Stimulated activated CD4-positive, alpha-beta T cell treated with anti-CD3 and anti-CD28 coated beads, Interleukin-2, amount 100 ng/mL, for 4 hours (primary cell): ENCODE results near the gene GYG2.
"Not testable (repeated sequence)": the region's sequence is repeated elsewhere in the genome, so short reads cannot be mapped to it uniquely, and the experiment has no call there.

Experiments
- DNase-seq: peaks from one replicate; pipeline ENCODE4 v3.0.0-alpha.2; 2020; ENCODE audit warnings: low read depth

Gene GYG2

DNA sequence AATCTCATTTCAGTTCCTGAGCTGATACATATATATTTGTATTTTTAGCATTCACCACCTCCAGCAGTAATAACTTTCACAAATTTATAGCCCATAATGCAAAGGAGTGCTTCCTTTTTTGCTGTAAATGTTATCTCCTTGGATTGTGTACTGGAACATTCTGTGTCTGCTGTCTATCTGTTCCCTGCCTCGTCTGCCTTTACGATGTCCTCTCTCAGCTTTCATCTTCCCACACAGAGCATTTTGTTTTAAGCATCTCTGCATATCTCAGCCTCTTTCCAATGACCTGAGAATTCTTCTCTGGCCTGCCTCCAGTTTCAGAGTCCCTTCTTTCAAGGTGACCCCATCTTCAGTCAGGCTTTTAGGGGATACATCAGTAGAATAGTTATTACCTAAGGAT lies 43.1 kb downstream of the GYG2 start:
- no peak for DNase-seq

DNA sequence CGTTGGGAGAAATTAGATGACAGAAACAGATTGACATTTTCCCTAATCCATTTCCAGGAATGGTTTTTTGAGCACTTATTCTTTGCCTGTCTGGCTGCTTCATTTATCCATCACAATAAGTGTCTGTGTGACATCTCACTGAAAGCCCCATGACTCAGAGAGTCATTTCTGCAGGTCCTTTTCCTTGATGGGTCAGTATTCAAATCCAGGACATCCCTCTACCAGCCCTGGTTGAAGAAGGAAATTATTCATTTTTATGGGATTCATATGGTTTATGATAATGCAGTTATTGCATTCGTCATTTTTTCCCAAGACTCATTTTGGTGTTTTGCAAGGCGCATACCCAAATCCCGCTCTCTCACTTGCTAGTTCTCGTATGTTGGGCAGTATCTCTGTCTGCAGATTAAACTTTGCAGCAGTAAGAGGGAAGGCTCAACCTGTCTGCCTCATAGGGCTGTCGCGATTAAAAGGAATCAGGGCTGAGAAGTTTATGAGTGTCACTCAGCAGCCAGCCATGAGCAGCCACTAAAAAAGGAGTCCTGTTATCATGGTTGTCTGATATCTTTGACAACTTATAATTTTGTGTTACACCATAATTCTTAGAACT lies 44.0 kb downstream of the GYG2 start:
- DNase-seq = no peak

DNA sequence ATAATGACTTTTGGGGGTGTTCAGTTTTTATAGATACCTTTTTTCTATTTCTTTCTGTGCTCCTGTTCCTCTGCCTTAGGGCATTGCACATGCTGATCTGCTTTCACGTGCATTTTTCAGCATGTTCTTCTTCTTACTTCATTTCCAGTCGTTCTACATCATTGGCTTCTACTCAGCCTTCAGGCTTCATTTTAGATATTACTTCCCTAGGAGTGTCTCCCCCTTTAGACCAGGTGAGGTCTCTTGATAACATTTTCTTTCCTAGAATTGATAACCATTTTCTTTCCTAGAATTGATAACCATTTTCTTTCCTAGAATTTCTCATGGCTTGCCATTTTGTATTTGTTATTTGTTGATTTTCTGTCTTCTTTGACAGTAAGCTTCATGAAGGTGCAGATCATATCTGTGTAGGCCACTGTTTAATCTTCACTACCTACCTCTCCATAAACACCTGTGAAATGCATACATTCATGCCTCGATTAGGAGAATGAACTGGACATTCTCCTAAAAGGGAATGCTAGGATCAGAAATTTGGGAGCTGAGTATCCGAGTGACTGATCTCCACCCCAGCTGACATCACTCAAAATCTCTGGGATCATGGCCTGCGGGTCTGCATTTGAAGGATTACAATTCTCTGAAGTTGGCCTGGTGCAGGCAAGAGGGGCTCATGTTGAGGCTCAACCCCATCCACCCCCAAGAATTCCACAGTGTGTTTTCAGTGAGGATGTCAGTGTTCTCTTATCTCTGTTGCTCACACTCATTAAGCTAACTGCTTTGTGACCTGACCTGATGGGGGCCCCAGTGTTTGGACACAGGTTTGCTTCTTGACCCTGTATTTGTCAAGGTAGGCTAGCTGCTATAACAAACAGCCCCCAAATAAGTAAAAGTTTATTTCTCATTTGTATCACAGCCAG lies 45.7 kb downstream of the GYG2 start:
- DNase-seq = no peak

DNA sequence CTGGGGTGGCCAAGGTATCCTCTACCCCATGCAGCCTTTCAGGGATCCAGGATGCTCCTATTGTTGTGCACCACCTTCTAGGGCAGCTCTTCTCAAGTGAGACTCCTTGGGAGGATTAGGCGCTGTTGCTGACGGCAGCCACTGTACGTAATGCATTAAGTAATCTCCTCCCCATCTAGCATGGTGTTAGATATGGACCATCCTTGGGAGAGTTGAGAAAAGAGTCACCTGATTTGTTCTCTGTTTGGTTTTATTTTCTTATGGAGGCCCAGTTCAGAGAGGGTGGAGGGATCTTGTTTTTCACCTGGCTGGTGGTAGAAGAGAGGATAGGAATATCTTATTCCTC lies 46.4 kb downstream of the GYG2 start:
- no peak for DNase-seq

DNA sequence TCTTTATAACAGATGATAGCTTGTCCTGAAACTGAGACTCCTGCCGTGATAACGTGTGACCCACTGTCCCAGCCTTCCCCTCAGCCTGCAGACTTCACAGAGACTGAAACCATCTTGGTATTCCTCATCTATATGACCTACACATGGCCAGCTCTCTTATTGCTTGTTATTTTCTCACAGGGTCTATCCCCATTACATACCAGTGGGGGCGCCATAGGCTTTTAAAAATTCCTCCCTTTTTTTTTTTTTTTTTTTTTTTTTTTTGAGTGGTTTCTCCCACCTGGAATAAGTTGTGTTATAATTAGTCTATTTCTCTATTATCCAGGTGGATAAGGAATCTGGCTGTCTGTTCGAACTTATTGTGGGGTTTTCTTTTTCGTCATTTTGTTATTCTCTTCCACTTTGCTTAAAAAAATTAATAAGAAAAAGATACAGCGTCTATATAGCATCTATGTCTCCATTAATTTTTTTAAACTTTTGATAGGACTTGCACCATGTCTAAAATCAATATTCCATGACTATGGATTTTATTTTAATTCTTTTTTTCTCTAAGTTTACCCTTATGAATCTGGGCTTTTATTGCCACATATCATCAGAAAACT lies 47.2 kb downstream of the GYG2 start:
- DNase-seq = no peak

DNA sequence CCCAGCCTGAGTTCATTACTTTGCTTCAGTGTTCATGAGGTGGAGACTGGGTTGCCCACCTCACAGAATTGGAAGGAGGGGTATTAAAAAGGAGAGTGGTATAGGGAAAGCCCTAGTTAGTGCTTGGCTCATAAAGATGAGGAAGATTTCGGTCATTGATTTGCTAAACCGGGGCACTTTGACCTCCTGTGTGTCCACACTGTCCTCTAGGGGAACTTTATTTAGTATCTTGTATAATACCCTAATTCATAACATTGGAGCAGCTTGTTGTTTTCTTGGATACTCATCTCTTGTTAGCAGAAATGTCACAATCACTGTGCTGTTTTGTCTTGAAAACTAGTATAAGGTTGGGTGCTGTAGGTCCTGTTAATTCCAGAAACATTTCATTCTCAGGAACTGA lies 49.8 kb downstream of the GYG2 start:
- no peak for DNase-seq

DNA sequence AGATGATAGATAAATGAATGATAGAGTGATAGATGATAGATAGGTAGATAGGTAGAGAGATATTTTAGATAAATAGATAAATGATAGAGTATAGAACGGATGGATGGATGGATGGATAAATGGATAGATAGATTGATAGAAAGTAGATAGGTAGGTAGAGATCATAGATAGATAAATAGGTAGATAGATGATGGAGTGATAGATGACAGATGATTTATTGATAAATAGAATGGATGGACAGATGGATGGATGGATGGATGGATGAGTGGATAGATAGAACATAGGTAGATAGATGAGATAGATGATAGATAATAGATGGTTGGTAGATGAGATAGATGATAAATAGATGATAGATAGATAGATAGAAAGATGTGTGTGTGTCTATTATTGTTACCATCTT lies 50.9 kb downstream of the GYG2 start:
- DNase-seq = no peak

DNA sequence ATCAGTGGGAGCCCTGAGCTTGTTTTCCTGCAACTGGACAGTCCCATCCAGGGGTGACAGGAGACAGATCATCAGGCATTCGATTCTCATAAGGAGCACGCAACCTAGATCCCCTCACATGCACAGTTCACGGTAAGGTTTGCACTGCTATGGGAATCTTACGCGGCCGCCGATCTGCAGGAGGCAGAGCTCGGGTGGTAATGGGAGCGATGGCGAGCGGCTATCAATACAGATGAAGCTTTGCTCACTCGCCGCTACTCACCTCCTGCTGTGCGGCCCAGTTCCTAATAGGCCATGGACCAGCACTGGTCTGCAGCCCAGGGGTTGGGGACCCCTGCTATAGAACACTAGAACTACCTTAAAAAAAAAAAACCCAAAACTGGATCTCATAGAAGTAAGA lies 55.0 kb downstream of the GYG2 start:
- no peak for DNase-seq

DNA sequence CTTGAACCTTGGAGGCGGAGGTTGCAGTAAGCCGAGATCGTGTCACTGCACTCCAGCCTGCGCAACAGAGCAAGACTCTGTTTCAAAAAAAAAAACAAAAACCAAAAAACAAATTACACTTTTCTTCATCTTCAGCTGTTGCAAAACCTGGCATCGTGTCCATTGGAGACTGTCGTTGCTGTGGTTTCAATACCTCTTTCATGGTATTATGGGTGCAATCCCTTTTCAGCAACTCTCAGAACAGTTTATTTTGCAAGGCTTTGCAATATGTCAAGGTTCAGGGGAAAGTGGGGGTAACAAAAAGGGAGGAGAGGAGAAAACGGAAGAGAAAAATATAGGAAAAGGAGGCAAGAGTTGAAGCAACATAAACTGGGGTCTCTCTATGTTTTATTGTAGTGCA lies 59.6 kb downstream of the GYG2 start:
- DNase-seq = no peak

DNA sequence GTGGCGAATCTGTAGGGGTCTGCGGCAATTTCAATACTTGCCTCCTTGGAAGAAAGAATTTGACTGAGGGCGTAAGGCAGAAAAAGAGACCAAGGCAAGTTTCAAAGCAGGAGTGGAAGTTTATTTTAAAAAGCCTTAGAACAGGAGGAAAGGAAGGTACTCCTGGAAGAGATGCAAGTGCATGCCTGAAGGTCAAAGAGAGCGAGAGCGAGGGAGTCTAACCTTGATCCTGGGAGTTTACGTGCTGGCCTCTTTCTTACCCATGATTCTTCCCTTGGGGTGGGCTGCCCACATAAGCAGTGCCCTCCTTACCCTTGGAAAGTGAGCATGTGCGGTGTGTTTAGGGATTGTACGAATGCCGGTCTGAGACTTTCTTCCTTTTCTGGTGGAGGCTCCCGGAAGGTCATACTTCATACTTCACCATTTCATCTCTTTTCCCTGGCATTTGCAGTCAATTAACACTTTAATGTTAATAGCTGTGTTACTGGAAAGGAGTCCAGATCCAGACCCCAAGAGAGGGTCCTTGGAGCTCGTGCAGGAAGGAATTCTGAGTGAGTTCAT lies 60.4 kb downstream of the GYG2 start:
- no peak for DNase-seq

DNA sequence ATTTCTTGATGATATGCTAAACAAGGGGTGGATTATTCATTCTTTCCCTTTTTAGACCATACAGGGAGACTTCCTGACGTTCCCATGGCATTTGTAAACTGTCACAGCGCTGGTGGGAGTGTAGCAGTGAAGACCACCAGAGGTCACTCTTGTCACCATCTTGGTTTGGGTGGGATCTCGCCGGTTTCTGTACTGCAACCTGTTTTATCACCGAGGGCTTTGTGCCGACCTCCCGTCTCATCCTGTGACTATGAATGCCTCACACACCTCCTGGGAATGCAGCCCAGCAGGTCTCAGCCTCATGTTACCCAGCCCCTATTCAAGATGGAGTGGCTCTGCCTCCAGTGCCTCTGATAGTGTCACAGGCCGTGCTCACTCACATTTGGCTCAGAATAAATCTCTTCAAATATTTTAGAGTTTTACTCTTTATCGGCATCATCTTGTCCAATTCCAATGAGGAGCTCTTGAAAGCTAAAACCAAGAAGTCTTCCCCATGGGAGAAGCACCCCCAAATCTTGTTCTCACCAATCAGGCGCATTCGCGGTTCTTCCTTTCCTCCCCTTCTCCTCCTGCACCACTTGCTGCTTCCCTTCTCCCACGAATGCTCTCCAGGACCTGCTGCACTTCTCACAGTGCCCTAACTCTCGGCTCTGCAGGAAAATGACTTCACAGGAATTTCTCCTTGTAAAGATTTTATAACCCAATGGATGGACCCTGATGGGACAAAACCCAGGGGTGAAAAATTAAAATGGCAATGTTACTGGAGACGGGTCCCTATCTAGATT lies 61.2 kb downstream of the GYG2 start:
- not testable (repeated sequence) for DNase-seq

DNA sequence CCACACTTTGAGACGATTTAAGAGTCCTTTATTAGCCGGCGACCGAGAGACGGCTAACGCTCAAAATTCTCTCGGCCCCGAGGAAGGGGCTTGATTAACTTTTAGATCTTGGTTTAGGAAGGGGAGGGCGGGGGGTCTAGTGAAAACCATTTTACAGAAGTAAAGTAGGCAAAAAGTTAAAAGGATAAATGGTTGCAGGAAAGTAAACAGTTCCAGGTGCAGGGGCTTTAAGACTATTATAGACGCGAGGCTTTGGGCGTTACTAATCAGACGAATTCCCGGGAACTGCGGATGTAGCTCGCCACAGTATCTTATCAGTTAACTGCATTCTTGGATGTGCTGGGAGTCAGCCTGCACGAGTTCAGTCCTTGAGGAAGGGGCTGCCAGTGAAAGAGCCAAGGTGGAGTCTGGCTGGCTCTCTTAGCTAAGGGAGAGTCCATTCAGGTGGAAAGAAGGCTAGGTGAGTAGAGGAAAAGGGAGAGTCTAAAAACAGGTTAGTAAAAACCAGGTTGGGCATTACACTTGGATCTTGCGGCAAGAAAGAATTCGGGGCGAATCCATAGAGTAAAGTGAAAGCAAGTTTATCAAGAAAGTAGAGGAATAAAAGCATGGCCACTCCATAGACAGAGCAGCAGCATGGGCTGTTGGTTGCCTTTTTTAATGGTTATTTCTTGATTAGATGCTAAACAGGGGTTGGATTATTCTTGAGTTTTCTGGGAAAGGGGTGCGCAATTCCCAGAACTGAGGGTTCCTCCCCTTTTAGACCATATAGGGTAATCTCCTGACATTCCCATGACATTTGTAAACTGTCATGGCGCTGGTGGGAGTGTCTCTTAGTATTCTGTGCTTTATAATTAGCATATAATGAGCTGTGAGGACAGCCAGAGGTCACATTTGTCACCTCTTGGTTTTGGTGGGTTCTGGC lies 62.1 kb downstream of the GYG2 start:
- not testable (repeated sequence) for DNase-seq

DNA sequence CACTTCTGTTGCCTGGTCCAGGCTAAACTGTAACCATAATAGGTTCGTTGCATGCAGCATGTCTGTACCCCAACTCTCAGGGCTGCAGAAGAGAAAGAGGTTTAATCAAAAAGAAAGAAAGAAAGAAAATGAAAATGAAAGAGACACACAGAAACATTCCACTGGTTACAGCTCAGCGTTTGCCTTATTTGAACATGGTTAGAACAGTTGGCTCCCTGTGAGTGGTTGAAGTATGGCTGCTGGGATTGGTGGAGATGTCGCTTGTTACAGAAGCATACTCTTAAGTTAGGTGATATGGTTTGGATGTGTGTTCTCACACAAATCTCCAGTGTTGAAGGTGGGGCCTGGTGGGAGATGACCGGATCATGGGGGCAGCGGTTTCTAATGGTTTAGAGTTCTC lies 64.1 kb downstream of the GYG2 start:
- DNase-seq = no peak

DNA sequence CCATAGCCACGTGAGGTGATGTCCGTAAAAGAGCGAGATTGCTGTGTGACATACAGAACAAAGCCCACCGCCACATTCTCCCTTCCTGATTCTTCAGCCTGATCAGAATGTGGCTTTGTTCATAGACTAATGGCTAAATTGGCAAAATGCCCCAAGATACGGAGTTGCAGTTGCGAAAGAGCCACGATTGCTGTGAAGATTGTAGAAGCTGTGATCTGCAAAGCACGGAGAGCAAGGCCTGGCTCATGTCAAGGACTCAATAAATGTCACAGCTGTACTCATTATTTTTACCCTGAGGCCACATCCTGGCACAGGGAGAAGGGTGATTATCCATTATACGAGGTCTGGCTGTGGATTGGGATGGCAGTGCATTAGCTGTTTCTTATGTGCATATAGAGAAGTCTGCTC lies 66.2 kb downstream of the GYG2 start:
- no peak for DNase-seq

DNA sequence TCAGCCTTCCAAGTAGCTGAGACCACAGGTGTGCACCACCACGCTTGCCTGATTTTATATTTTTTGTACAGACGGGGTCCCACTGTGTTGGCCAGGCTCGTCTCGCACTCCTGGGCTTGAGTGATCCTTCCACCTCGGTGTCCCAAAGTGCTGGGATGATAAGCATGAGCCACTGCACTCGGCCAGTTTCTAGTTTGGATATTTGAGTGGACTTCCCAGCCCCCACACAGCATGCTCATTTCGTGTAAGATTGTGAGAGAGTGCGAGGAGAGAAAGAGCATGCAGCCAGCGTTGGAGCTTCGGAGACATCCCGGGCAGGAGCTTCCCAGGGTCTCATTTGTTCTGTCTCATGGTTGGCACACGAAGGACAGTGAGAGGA lies 68.6 kb downstream of the GYG2 start:
- DNase-seq = no peak

DNA sequence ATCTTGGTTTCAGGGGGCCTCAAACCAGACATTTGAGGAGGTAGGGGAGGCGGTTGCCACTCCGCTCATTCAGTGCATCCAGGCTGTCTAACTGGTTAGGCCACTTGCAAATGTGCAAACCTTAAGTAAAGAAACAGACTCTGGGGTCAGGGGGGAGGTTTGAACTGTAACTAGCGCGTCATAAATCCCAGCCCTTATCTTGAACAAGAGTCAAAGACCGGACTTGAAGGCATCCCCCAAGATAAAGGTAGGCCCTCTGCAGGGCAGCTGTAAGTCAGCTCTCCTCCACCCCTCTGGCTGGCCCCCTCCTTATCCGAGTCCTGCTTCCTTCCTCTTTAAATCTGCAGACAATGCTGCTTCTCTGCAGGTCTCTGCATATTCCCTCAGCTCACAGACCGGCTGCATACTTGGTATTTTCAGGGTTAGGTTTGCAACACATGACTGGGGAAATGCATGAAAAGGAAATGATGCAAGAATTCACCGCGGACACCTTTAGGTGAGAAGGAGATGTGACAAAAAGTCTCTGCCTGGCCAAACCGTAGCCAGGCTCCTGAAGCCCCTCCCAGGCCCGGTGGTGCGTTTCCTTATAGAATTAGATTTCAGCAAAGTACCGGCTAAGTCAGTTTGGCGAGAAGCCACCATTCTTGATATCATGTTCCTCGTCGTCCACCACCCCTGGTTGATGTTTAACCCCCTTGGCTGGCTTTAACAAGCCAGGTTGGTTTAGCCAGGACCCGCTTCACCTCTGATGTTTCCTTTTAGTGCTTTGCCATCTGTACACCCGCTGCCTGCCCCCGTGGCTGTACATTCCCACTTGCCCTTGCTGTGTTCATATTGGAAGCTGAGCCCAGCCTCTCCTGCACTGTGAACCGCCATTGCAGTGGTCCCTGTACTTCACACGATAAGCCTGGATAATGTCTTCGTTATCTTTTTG lies 69.2 kb downstream of the GYG2 start:
- DNase-seq = not testable (repeated sequence)

DNA sequence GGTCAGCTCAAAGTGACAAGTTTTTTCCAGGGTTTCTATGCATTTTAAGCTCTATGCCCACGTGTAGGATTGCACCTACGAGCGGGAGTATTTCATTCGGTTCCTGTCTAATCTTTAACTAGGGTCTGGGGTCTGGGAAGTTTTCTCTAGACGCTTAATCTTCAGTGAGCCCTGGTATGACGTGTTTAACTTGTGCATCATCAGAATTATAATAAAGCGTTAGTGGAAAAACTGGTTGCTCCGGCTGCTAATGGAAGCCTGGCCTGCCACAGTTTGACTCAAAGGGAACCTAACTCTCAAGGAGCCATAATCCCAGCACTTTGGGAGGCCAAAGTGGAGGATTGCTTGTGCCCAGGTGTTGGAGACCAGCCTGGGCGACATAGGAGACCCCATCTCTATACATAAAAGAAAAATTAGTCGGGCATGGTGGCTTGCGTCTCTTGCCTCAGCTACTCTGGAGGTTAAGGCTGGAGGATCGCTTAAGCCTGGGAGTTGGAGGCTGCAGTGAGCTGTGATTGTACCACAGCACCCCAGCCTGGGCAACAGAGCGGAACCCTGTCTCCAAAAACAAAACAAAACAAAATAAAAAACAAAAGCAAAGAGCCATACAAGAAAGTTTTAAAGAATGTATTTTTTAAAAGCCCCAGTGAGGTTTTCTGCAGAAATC lies 70.2 kb downstream of the GYG2 start:
- DNase-seq = no peak

DNA sequence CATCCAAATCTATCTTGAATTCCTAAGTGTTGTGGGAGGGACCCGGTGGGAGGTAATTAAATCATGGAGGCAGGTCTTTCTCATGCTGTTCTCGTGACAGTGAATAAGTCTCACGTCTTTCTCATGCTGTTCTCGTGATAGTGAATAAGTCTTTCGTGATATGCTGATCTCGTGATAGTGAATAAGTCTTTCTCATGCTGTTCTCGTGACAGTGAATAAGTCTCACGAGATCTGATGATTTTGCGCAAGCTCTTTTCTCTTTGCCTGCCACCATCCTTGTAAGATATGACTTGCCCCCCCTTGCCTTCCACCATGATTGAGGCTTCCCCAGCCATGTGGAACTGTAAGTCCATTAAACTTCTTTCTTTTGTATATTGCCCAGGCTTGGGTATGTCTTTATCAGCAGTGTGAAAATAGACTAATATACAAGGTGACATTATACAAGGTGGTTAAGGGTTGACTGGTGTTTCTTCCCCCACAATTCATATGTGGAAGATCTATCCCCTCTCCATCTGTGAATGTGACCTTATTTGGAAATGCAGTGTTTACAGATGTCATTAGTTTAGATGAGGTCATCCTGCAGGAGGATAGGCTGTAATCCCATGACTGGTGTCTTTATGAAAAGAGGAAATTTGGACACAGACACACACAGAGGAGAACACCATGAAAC lies 72.8 kb downstream of the GYG2 start:
- DNase-seq = no peak

DNA sequence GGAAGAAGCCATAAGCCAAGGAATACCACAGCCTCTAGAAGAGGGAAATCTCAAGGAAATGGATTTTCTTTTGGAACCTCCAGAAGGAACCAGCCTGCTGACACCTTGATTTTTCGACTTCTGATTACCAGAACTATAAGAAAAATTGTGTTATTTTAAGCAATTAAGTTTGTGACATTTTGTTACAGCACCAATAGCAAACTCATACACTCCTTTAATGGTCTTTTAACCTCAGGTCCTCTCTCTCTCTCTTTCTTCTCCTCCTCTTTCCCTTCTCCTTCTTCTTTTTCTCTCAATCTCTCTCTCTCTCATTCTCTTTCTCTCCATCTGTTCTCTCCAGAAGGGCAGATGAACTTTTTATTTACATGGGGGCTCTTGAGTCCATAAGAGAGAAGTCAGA lies 74.1 kb downstream of the GYG2 start:
- DNase-seq = no peak
